OCI-LY7 (cell line): ENCODE data around the gene PACC1.

Source experiments
- CTCF ChIP-seq: fragments of 200-600 bp; sonication (generic); conservative IDR thresholded peaks from 2 replicates; pipeline ENCODE4 v1.5.1; 2014; ENCODE audit warnings: mild to moderate bottlenecking, antibody characterized with exemption, low read length, moderate library complexity, mixed read lengths
- EZH2phosphoT487 ChIP-seq: fragments of 200-600 bp; sonication (generic); IDR thresholded peaks from 2 replicates; pipeline ENCODE4 v1.6.1; 2018; ENCODE audit warnings: low read depth, borderline replicate concordance, mild to moderate bottlenecking, mixed run types, antibody characterized with exemption, low read length, moderate library complexity, mixed read lengths

GRCh38 chr1:212359794-212360479, 54.7 kb downstream of the PACC1 start:
- TF ChIP-seq CTCF, result no peak
- no peak for TF ChIP-seq EZH2phosphoT487
